Mesodermal cell (in vitro differentiated cells): ENCODE measurements around the gene CEACAM20.
A peak's percentile ranks its signal among the peaks of the same experiment; 100 is the strongest.

Experiments used
- H3K27ac ChIP-seq: 2 replicates; pipeline ENCODE4 v1.7.0; 2013; ENCODE audit warnings: mild to moderate bottlenecking, low read depth, low read length, moderate library complexity; ENCODE audit not compliant: severe bottlenecking
- H3K36me3 ChIP-seq: 2 replicates; pipeline ENCODE4 v1.7.1; 2013; ENCODE audit warnings: mild to moderate bottlenecking, low read length, moderate library complexity; ENCODE audit not compliant: control insufficient read depth, insufficient read depth
- H3K4me1 ChIP-seq: one replicate; pipeline ENCODE4 v1.7.1; 2013; ENCODE audit warnings: mild to moderate bottlenecking, low read length; ENCODE audit not compliant: insufficient read depth, control insufficient read depth, poor library complexity, severe bottlenecking
- H3K4me3 ChIP-seq: 2 replicates; pipeline ENCODE4 v1.7.0; 2013; ENCODE audit warnings: low read length, control low read depth, mild to moderate bottlenecking; ENCODE audit not compliant: insufficient read depth, poor library complexity, severe bottlenecking; ENCODE audit errors: extremely low read depth
- H3K9me3 ChIP-seq: 2 replicates; pipeline ENCODE4 v1.7.1; 2013; ENCODE audit warnings: mild to moderate bottlenecking, low read length, moderate library complexity; ENCODE audit not compliant: control insufficient read depth
- WGBS, 2 experiments: methylation state at CpG; one replicate each; pipeline ENCODE4 v1.1.5; 2013; ENCODE audit warnings: missing lambda C conversion rate in 2 of 2; ENCODE audit not compliant: insufficient coverage in 2 of 2; 5-methylcytosine and 5-hydroxymethylcytosine counted together

The CEACAM20 gene

GRCh38 chr19:44521370-44521769 lies 8.1 kb downstream of the CEACAM20 start:
- WGBS, 2 experiments: 82 to 83% methylated on average over 2 of the region's 2 CpGs
- Histone ChIP-seq H3K4me3 (no peak overlapping the region), H3K9me3 (peaks cover 5% of the 10 kb centered on the region)

GRCh38 chr19:44517146-44517545 lies 12.3 kb downstream of the CEACAM20 start:
- no peaks in the 10 kb centered on the region for H3K36me3 ChIP-seq
- no peak overlapping the region for H3K4me3 ChIP-seq
- no peaks in the 10 kb centered on the region for H3K4me1 ChIP-seq
- no peak overlapping the region for H3K27ac ChIP-seq
- H3K9me3 ChIP-seq: peaks cover 5% of the 10 kb centered on the region
- WGBS, 2 experiments: 72 to 74% methylated on average over 6 to 7 of the region's 7 CpGs

More at GRCh38 chr19:44521370-44521769, 8.1 kb downstream of the CEACAM20 start:
- H3K36me3 ChIP-seq: no peaks in the 10 kb centered on the region
- H3K27ac ChIP-seq: no peak overlapping the region
- no peaks in the 10 kb centered on the region for H3K4me1 ChIP-seq

GRCh38 chr19:44515907-44516306 lies 13.6 kb downstream of the CEACAM20 start:
- Histone ChIP-seq H3K36me3 (no peaks in the 10 kb centered on the region), H3K9me3 (peaks cover 5% of the 10 kb centered on the region), H3K27ac (no peak overlapping the region), H3K4me1 (no peaks in the 10 kb centered on the region), H3K4me3 (no peak overlapping the region)
- 82 to 92% methylated on average over 1 of the region's 1 CpG for WGBS, 2 experiments

GRCh38 chr19:44515031-44515430 lies 14.4 kb downstream of the CEACAM20 start:
- Histone ChIP-seq H3K9me3 (peaks cover 8% of the 10 kb centered on the region), H3K4me3 (no peak overlapping the region), H3K36me3 (no peaks in the 10 kb centered on the region), H3K27ac (no peak overlapping the region), H3K4me1 (no peaks in the 10 kb centered on the region)
- 100% methylated on average over 1 of the region's 3 CpGs; no CpG with 5 or more reads in 1 of the 2 experiments for WGBS, 2 experiments

GRCh38 chr19:44512326-44513298 lies 16.9 kb downstream of the CEACAM20 start:
- Histone ChIP-seq H3K4me3 (no peak overlapping the region), H3K27ac (no peak overlapping the region), H3K9me3 (peaks cover 8% of the 10 kb centered on the region), H3K36me3 (no peaks in the 10 kb centered on the region), H3K4me1 (no peaks in the 10 kb centered on the region)
- 30 to 61% methylated on average over 3 to 5 of the region's 12 CpGs for WGBS, 2 experiments

GRCh38 chr19:44509478-44509877 lies 20.0 kb downstream of the CEACAM20 start:
- Histone ChIP-seq H3K36me3 (no peaks in the 10 kb centered on the region), H3K9me3 (peaks cover 3% of the 10 kb centered on the region), H3K4me3 (no peak overlapping the region), H3K27ac (no peak overlapping the region), H3K4me1 (no peaks in the 10 kb centered on the region)

GRCh38 chr19:44499962-44500949 lies 29.2 kb downstream of the CEACAM20 start, which contains the start of gene ZNF180:
Gene ZNF180 (minus strand): TSS chr19:44500522. CDS start chr19:44497334, 3,188 bp downstream.
- H3K4me1 ChIP-seq: peaks cover 2% of the 10 kb centered on the region
- H3K36me3 ChIP-seq: peaks cover 39% of the 10 kb centered on the region
- peak within 1 kb of the TSS; percentile 70 for H3K27ac ChIP-seq
- H3K4me3 ChIP-seq: peak within 1 kb of the TSS; percentile 71
- peaks cover 43% of the 10 kb centered on the region for H3K9me3 ChIP-seq
- 0 to 1% methylated on average over 43 to 70 of the region's 78 CpGs for WGBS, 2 experiments

GRCh38 chr19:44499559-44499958 lies 29.9 kb downstream of the CEACAM20 start:
- Histone ChIP-seq H3K4me3 (peak overlapping the region; percentile 71), H3K36me3 (peaks cover 46% of the 10 kb centered on the region), H3K27ac (no peak overlapping the region), H3K4me1 (peaks cover 2% of the 10 kb centered on the region), H3K9me3 (peaks cover 49% of the 10 kb centered on the region)
- WGBS, 2 experiments: 41 to 44% methylated on average over 2 to 6 of the region's 6 CpGs

- Histone ChIP-seq H3K36me3 (peaks cover 51% of the 10 kb centered on the region), H3K27ac (no peak overlapping the region), H3K4me1 (peaks cover 2% of the 10 kb centered on the region), H3K4me3 (peak overlapping the region; percentile 71), H3K9me3 (peaks cover 54% of the 10 kb centered on the region)
- WGBS, 2 experiments: 95 to 97% methylated on average over 9 of the region's 9 CpGs
Observed at GRCh38 chr19:44498988-44499387, 30.5 kb downstream of the CEACAM20 start.

- peaks cover 2% of the 10 kb centered on the region for H3K4me1 ChIP-seq
- WGBS, 2 experiments: 80% methylated on average over 1 of the region's 1 CpG; no CpG with 5 or more reads in 1 of the 2 experiments
- peaks cover 71% of the 10 kb centered on the region for H3K9me3 ChIP-seq
- H3K27ac ChIP-seq: no peak overlapping the region
- H3K36me3 ChIP-seq: peaks cover 74% of the 10 kb centered on the region
- H3K4me3 ChIP-seq: no peak overlapping the region
Observed at GRCh38 chr19:44496711-44497110, 32.8 kb downstream of the CEACAM20 start.
